PC-3 (cell line): ENCODE measurements around the gene AQP4. TPM values are rescaled to one million over a fixed set of nuclear protein-coding genes. Genes with fewer than 3 reads are reported as not detected.

Experiments used
- ATAC-seq: fragments of 200-7000 bp; cut with Tn5 transposase; 2 replicates; pipeline ENCODE4 v1.9.1; 2020; ENCODE audit warnings: mild to moderate bottlenecking, moderate library complexity
- BruUV-seq: library from RNA; stranded (reverse); fragments of 400-500 nt; replicated peaks from 2 replicates; lab custom pipeline; 2021; lab: Mats Ljungman, UMichigan
- CTCF ChIA-PET: fragments of 300-600 bp; sonication (Branson Sonifier 250); formaldehyde crosslinking; loops from one replicate; lab custom pipeline; 2022; ENCODE audit warnings: antibody characterized with exemption; lab: Charles Lee
- POLR2A ChIA-PET: fragments of 300-600 bp; sonication (Branson Sonifier 250); formaldehyde crosslinking; loops from one replicate; lab custom pipeline; 2022; ENCODE audit warnings: antibody characterized with exemption; ENCODE audit not compliant: unreplicated experiment; lab: Charles Lee
- DNase-seq: peaks from one replicate; pipeline ENCODE4 v3.0.0-alpha.2; 2015
- H2AFZ ChIP-seq: fragments of 300-600 bp; sonication (generic); 2 replicates; pipeline ENCODE4 v1.6.0; 2016; ENCODE audit warnings: antibody characterized with exemption, low read length
- H3F3A ChIP-seq: fragments of 300-600 bp; sonication (generic); one replicate; pipeline ENCODE4 v1.6.0; 2017; ENCODE audit warnings: antibody characterized with exemption, low read length, control low read depth, mild to moderate bottlenecking; ENCODE audit not compliant: unreplicated experiment
- H3K27ac ChIP-seq: fragments of 300-600 bp; sonication (generic); 2 replicates; pipeline ENCODE4 v1.5.1; 2016; ENCODE audit warnings: mild to moderate bottlenecking, low read length
- H3K27me3 ChIP-seq: fragments of 300-600 bp; sonication (generic); 2 replicates; pipeline ENCODE4 v1.6.1; 2016; ENCODE audit warnings: low read length, mixed read lengths
- H3K36me3 ChIP-seq: fragments of 300-600 bp; sonication (generic); 2 replicates; pipeline ENCODE4 v1.6.1; 2016; ENCODE audit warnings: low read depth, mixed run types, low read length, mixed read lengths
- H3K4me1 ChIP-seq: fragments of 300-600 bp; sonication (generic); 2 replicates; pipeline ENCODE4 v1.5.1; 2016; ENCODE audit warnings: low read length; ENCODE audit not compliant: insufficient read depth
- H3K4me2 ChIP-seq: fragments of 300-600 bp; sonication (generic); 2 replicates; pipeline ENCODE4 v1.6.0; 2016; ENCODE audit warnings: low read length
- H3K4me3 ChIP-seq: fragments of 300-600 bp; sonication (generic); 2 replicates; pipeline ENCODE4 v1.5.1; 2016; ENCODE audit warnings: mild to moderate bottlenecking, low read length, mixed read lengths
- H3K79me2 ChIP-seq: fragments of 300-600 bp; sonication (generic); 2 replicates; pipeline ENCODE4 v1.6.1; 2017; ENCODE audit warnings: low read length, mixed read lengths
- H3K9ac ChIP-seq: fragments of 300-600 bp; sonication (generic); 2 replicates; pipeline ENCODE4 v1.6.0; 2016; ENCODE audit warnings: mild to moderate bottlenecking, low read length
- H3K9me2 ChIP-seq: fragments of 300-600 bp; sonication (generic); replicated peaks from 2 replicates; pipeline ENCODE4 v1.6.1; 2016; ENCODE audit warnings: mixed run types, low read length, mixed read lengths
- H3K9me3 ChIP-seq: fragments of 300-600 bp; sonication (generic); 2 replicates; pipeline ENCODE4 v1.6.1; 2016; ENCODE audit warnings: low read length, mixed read lengths
- H4K20me1 ChIP-seq: fragments of 300-600 bp; sonication (generic); 2 replicates; pipeline ENCODE4 v1.6.1; 2016; ENCODE audit warnings: low read length, mixed read lengths
- CTCF ChIP-seq: fragments of 300-600 bp; sonication (generic); conservative IDR thresholded peaks from 2 replicates; pipeline ENCODE4 v1.5.1; 2017; ENCODE audit warnings: antibody characterized with exemption, low read depth, mild to moderate bottlenecking, low read length
- EZH2 ChIP-seq: fragments of 300-600 bp; sonication (generic); IDR thresholded peaks from one replicate; pipeline ENCODE4 v1.6.1; 2017; ENCODE audit warnings: antibody characterized with exemption, mild to moderate bottlenecking, low read length; ENCODE audit not compliant: unreplicated experiment
- EZH2phosphoT487 ChIP-seq: fragments of 300-600 bp; sonication (generic); IDR thresholded peaks from 2 replicates; pipeline ENCODE4 v1.6.1; 2018; ENCODE audit warnings: mild to moderate bottlenecking, antibody characterized with exemption, low read length, borderline replicate concordance
- intact Hi-C: fragments of 100-400 bp; cut with micrococcal nuclease; formaldehyde crosslinking; loops from 2 replicates; pipeline ENCODE4 v1.9.0; 2023
- total RNA-seq: library from RNA; depleted of rRNA; stranded (reverse); fragments of >200 nt; gene quantifications from 2 replicates; pipeline ENCODE4 v1.2.3, GENCODE V29; 2014

AQP4 gene
- total RNA-seq, 1 experiment from 2014 or later = not detected

- H3K4me2 ChIP-seq = no peak overlapping the region
- H3K9me3 ChIP-seq = no peaks in the 10 kb centered on the region
- no peak overlapping the region for H3K4me3 ChIP-seq
- no peak overlapping the region for H3K27ac ChIP-seq
- H3K27me3 ChIP-seq = peaks cover 74% of the 10 kb centered on the region
- POLR2A ChIA-PET = no interaction called here
- DNase-seq (no peak), ATAC-seq (no peak)
- H3K79me2 ChIP-seq = no peaks in the 10 kb centered on the region
- no peaks in the 10 kb centered on the region for H3F3A ChIP-seq
- H3K4me1 ChIP-seq = no peaks in the 10 kb centered on the region
- H3K9me2 ChIP-seq = no peaks in the 10 kb centered on the region
- CTCF ChIA-PET = no interaction called here
- no peak overlapping the region for H2AFZ ChIP-seq
- intact Hi-C loops = no loop called here
- BruUV-seq = no TSS peak
- no peaks in the 10 kb centered on the region for H4K20me1 ChIP-seq
- no peaks in the 10 kb centered on the region for H3K36me3 ChIP-seq
- no peak overlapping the region for H3K9ac ChIP-seq
- no peak for TF ChIP-seq EZH2phosphoT487
- TF ChIP-seq EZH2 = no peak
- TF ChIP-seq CTCF = no peak
Observed at GRCh38 chr18:26854292-26854881, 11.1 kb downstream of the AQP4 start.

DNA sequence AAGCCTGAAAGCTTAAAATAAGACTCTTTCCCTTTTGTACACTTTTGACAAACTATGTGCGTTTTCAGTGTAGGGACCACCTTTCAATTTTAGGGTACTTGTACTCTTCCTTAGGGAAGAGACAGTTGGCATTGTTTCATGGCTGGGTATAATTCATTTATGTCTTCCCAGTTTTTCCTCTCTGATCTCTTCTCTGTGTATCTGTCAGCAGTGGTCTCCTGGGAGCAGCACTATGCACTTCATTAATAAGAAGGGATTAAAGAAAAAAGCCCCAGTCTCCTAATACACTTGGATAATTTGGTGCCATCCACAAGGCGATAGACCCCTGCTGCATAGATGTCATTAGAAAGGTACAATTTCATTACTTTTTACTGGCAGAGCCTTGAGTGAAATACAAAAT lies 12.1 kb downstream of the AQP4 start:
- Histone ChIP-seq H3K27me3 (peaks cover 79% of the 10 kb centered on the region), H3K27ac (no peak overlapping the region), H3K9me3 (no peaks in the 10 kb centered on the region), H3K36me3 (no peaks in the 10 kb centered on the region), H3K9ac (no peak overlapping the region), H3F3A (no peaks in the 10 kb centered on the region), H3K4me2 (no peak overlapping the region), H3K79me2 (no peaks in the 10 kb centered on the region), H3K9me2 (no peaks in the 10 kb centered on the region), H3K4me1 (no peaks in the 10 kb centered on the region), H2AFZ (no peak overlapping the region), H4K20me1 (no peaks in the 10 kb centered on the region), H3K4me3 (no peak overlapping the region)
- TF ChIP-seq EZH2phosphoT487 (no peak), CTCF (no peak), EZH2 (no peak)
- DNase-seq = no peak
- ATAC-seq = no peak
- ChIA-PET CTCF (no interaction called here), POLR2A (no interaction called here)
- intact Hi-C loops = no loop called here
- BruUV-seq = no TSS peak

- H4K20me1 ChIP-seq = no peaks in the 10 kb centered on the region
- intact Hi-C loops = no loop called here
- no peaks in the 10 kb centered on the region for H3K9me2 ChIP-seq
- no peak overlapping the region for H3K4me3 ChIP-seq
- no peak for TF ChIP-seq CTCF
- no peak for TF ChIP-seq EZH2phosphoT487
- no peak for TF ChIP-seq EZH2
- H2AFZ ChIP-seq = no peak overlapping the region
- DNase-seq (no peak), ATAC-seq (no peak)
- CTCF ChIA-PET = no interaction called here
- H3K27ac ChIP-seq = no peak overlapping the region
- peaks cover 42% of the 10 kb centered on the region for H3K27me3 ChIP-seq
- H3K9me3 ChIP-seq = no peaks in the 10 kb centered on the region
- POLR2A ChIA-PET = no interaction called here
- no TSS peak for BruUV-seq
- no peaks in the 10 kb centered on the region for H3F3A ChIP-seq
- H3K36me3 ChIP-seq = no peaks in the 10 kb centered on the region
- H3K4me2 ChIP-seq = no peak overlapping the region
- H3K9ac ChIP-seq = no peak overlapping the region
- no peaks in the 10 kb centered on the region for H3K79me2 ChIP-seq
- H3K4me1 ChIP-seq = no peaks in the 10 kb centered on the region
Observed at GRCh38 chr18:26843760-26844159, 21.7 kb downstream of the AQP4 start.
